OCI-LY7 (cell line): ENCODE data around the gene PRKAB1. TPM values are rescaled to one million over a fixed set of nuclear protein-coding genes. Genes with fewer than 3 reads are reported as not detected.
"Not testable (repeated sequence)": the region's sequence is repeated elsewhere in the genome, so short reads cannot be mapped to it uniquely, and the experiment has no call there.

Experiments used
- Bru-seq: library from RNA; stranded (reverse); fragments of 400-500 nt; gene quantifications from one replicate; lab custom pipeline; 2021; lab: Mats Ljungman, UMichigan
- BruChase-seq, 2 experiments: library from RNA; stranded (reverse); fragments of 400-500 nt; gene quantifications; one replicate each; lab custom pipeline; 2021; lab: Mats Ljungman, UMichigan
- BruUV-seq: library from RNA; stranded (reverse); fragments of 400-500 nt; replicated peaks from 2 replicates; lab custom pipeline; 2021; lab: Mats Ljungman, UMichigan
- CTCF ChIA-PET: fragments of 300-600 bp; sonication (Branson Sonifier 250); formaldehyde crosslinking; loops from one replicate; lab custom pipeline; 2022; ENCODE audit warnings: antibody characterized with exemption; ENCODE audit not compliant: unreplicated experiment; lab: Charles Lee
- POLR2A ChIA-PET: fragments of 300-600 bp; sonication (Branson Sonifier 250); formaldehyde crosslinking; loops from one replicate; lab custom pipeline; 2022; ENCODE audit warnings: antibody characterized with exemption; lab: Charles Lee
- DNase-seq: peaks from one replicate; pipeline ENCODE4 v3.0.0-alpha.2; 2015; ENCODE audit warnings: low spot score
- H2AFZ ChIP-seq: fragments of 200-600 bp; sonication (generic), shearing (Covaris generic); 2 replicates; pipeline ENCODE4 v1.6.1; 2014; ENCODE audit warnings: mild to moderate bottlenecking, antibody characterized with exemption, low read length, moderate library complexity
- H3K27ac ChIP-seq: fragments of 200-600 bp; sonication (generic); 2 replicates; pipeline ENCODE4 v1.5.1; 2014; ENCODE audit warnings: mixed run types, low read depth, mild to moderate bottlenecking, moderate library complexity, low read length, inconsistent platforms; ENCODE audit not compliant: poor library complexity, severe bottlenecking
- H3K36me3 ChIP-seq: fragments of 200-600 bp; sonication (generic); 2 replicates; pipeline ENCODE4 v1.6.1; 2014; ENCODE audit warnings: mild to moderate bottlenecking, antibody characterized with exemption, low read length, moderate library complexity, mixed read lengths; ENCODE audit not compliant: insufficient read depth
- H3K4me1 ChIP-seq: fragments of 200-600 bp; sonication (generic); 2 replicates; pipeline ENCODE4 v1.5.1; 2014; ENCODE audit warnings: mild to moderate bottlenecking, low read length; ENCODE audit not compliant: insufficient read depth, poor library complexity, severe bottlenecking
- H3K4me2 ChIP-seq: fragments of 200-600 bp; sonication (generic); 2 replicates; pipeline ENCODE4 v1.6.1; 2014; ENCODE audit warnings: mild to moderate bottlenecking, low read length
- H3K4me3 ChIP-seq: fragments of 200-600 bp; sonication (generic); 2 replicates; pipeline ENCODE4 v1.5.1; 2014; ENCODE audit warnings: mild to moderate bottlenecking, low read depth, low read length; ENCODE audit not compliant: poor library complexity, severe bottlenecking
- H3K79me2 ChIP-seq: fragments of 200-600 bp; sonication (generic); 2 replicates; pipeline ENCODE4 v1.6.1; 2016; ENCODE audit warnings: low read depth, mild to moderate bottlenecking, low read length, moderate library complexity, mixed read lengths; ENCODE audit not compliant: insufficient read depth
- H3K9me2 ChIP-seq: fragments of 200-600 bp; sonication (generic); 2 replicates; pipeline ENCODE4 v1.6.1; 2016; ENCODE audit warnings: mild to moderate bottlenecking, low read length, mixed read lengths; ENCODE audit not compliant: insufficient read depth
- H3K9me3 ChIP-seq: fragments of 200-600 bp; sonication (generic); 2 replicates; pipeline ENCODE4 v1.6.1; 2014; ENCODE audit warnings: mild to moderate bottlenecking, mixed run types, low read length, mixed read lengths
- H4K20me1 ChIP-seq: fragments of 200-600 bp; sonication (generic); 2 replicates; pipeline ENCODE4 v1.6.1; 2014; ENCODE audit warnings: mild to moderate bottlenecking, antibody characterized with exemption, low read length, moderate library complexity, mixed read lengths; ENCODE audit not compliant: insufficient read depth
- CTCF ChIP-seq: fragments of 200-600 bp; sonication (generic); conservative IDR thresholded peaks from 2 replicates; pipeline ENCODE4 v1.5.1; 2014; ENCODE audit warnings: mild to moderate bottlenecking, antibody characterized with exemption, low read length, moderate library complexity, mixed read lengths
- EZH2phosphoT487 ChIP-seq: fragments of 200-600 bp; sonication (generic); IDR thresholded peaks from 2 replicates; pipeline ENCODE4 v1.6.1; 2018; ENCODE audit warnings: low read depth, borderline replicate concordance, mild to moderate bottlenecking, mixed run types, antibody characterized with exemption, low read length, moderate library complexity, mixed read lengths
- intact Hi-C: fragments of 100-400 bp; cut with micrococcal nuclease; formaldehyde crosslinking; loops from one replicate; pipeline ENCODE4 v1.10.0; 2022; ENCODE audit not compliant: unreplicated experiment
- long read RNA-seq: library from polyadenylated mRNA; stranded (forward); transcript quantifications from one replicate; pipeline ENCODE4 v2.0.0, GENCODE V29; 2022
- total RNA-seq, 2 experiments: library from RNA; depleted of rRNA in 1 of 2; stranded (reverse); fragments of >200 nt in 1 of 2; shearing (Covaris generic) in 1 of 2; gene quantifications; 2 replicates each; pipeline ENCODE4 v1.2.3, GENCODE V29; 2014 to 2022

The PRKAB1 gene
- total RNA-seq (2014; rRNA removed; shearing (Covaris generic)) (21.8 and 32.4 TPM in 2 replicates), total RNA-seq (2022) (45.1 and 46.1 TPM in 2 replicates), Bru-seq, nascent RNA (percentile 82 among the genes with signal in this experiment), BruChase-seq, experiment 1, labeled RNA remaining after a 6-hour chase (percentile 65 among the genes with signal in this experiment), BruChase-seq, experiment 2, labeled RNA remaining after a 2-hour chase (percentile 81 among the genes with signal in this experiment)
- long read RNA-seq, transcript PRKAB1-201 (7 exons, 2,610 nt) = major isoform, 94 of 123 reads
- long read RNA-seq, partial matches to known transcripts = 9 of 123 reads
- long read RNA-seq, other reads (novel, unspliced or antisense) = 13 of 123 reads

- Histone ChIP-seq H3K4me2 (peak within 1 kb of the TSS; percentile 87), H3K36me3 (peaks cover 36% of the 10 kb centered on the region), H2AFZ (peak within 1 kb of the TSS; percentile 99), H3K79me2 (peaks cover 35% of the 10 kb centered on the region), H3K9me2 (no peaks in the 10 kb centered on the region), H3K4me3 (peak within 1 kb of the TSS; percentile 92), H4K20me1 (no peaks in the 10 kb centered on the region), H3K9me3 (no peaks in the 10 kb centered on the region; the same call in 1 of the 2 replicates), H3K4me1 (peaks cover 36% of the 10 kb centered on the region), H3K27ac (peak within 1 kb of the TSS; percentile 89)
- POLR2A ChIA-PET = interaction anchor here (0.7 to 2.2 kb wide), 3 partner anchors 14 to 32 kb away, joined by 4 to 7 read pairs (median 6); no protein-coding TSS in a partner anchor
- CTCF ChIA-PET = no interaction called here
- intact Hi-C loops = loop anchor here (5.0 kb wide), 1 partner anchor 225 kb away; no protein-coding TSS in a partner anchor
- peak; percentile 99 for DNase-seq
- TF ChIP-seq EZH2phosphoT487 (no peak), CTCF (peak; percentile 92)
- BruUV-seq = no TSS peak
Observed at GRCh38 chr12:119667577-119668323, at the start of gene PRKAB1. TSS of gene PRKAB1 (plus strand) at chr12:119668133. CDS start at chr12:119668245, 112 bp downstream.

GRCh38 chr12:119618328-119618896, 49.5 kb upstream of the PRKAB1 start:
- POLR2A ChIA-PET, CTCF ChIA-PET, H3K27ac ChIP-seq, intact Hi-C loops, H3K4me2 ChIP-seq, DNase-seq, H3K79me2 ChIP-seq, H4K20me1 ChIP-seq, H3K4me3 ChIP-seq, BruUV-seq, H2AFZ ChIP-seq, H3K9me2 ChIP-seq, H3K36me3 ChIP-seq, H3K4me1 ChIP-seq, H3K9me3 ChIP-seq: not testable (repeated sequence)

GRCh38 chr12:119620490-119620889, 47.4 kb upstream of the PRKAB1 start:
- intact Hi-C loops = no loop called here
- no peaks in the 10 kb centered on the region for H3K9me2 ChIP-seq
- H3K79me2 ChIP-seq = no peaks in the 10 kb centered on the region
- no peak overlapping the region for H3K4me2 ChIP-seq
- CTCF ChIA-PET = no interaction called here
- H3K27ac ChIP-seq = no peak overlapping the region
- H2AFZ ChIP-seq = no peak overlapping the region
- no peaks in the 10 kb centered on the region for H3K36me3 ChIP-seq
- no TSS peak for BruUV-seq
- H4K20me1 ChIP-seq = no peaks in the 10 kb centered on the region
- no peaks in the 10 kb centered on the region for H3K4me1 ChIP-seq
- POLR2A ChIA-PET = interaction anchor here (0.7 kb wide), 2 partner anchors 33 to 244 kb away, joined by 3 to 5 read pairs; no protein-coding TSS in a partner anchor
- H3K4me3 ChIP-seq = no peak overlapping the region
- TF ChIP-seq CTCF = no peak
- no peak for TF ChIP-seq EZH2phosphoT487
- no peak for DNase-seq
- no peaks in the 10 kb centered on the region for H3K9me3 ChIP-seq
